Fibroblast of peridontal ligament (primary cell): ENCODE measurements around the gene CDC73.
A peak's percentile ranks its signal among the peaks of the same experiment; 100 is the strongest.

Experiments used
- DNase-seq: peaks from one replicate; pipeline ENCODE4 v3.0.0-alpha.2; 2010; ENCODE audit errors: extremely low read depth

The CDC73 gene

GRCh38 chr1:193121616-193122593, at the start of gene CDC73:
Gene CDC73 (plus strand): TSS chr1:193122031. CDS start chr1:193122201, 170 bp downstream.
- DNase-seq: peak; percentile 92

- peak; percentile 2 for DNase-seq
Measured at GRCh38 chr1:193077991-193078390, 43.8 kb upstream of the CDC73 start.

GRCh38 chr1:193079187-193079586, 42.6 kb upstream of the CDC73 start:
- DNase-seq: no peak

- DNase-seq: no peak
Measured at GRCh38 chr1:193083365-193084088, 38.3 kb upstream of the CDC73 start.

GRCh38 chr1:193085263-193085662, 36.6 kb upstream of the CDC73 start:
- DNase-seq: no peak

- DNase-seq: no peak
Measured at GRCh38 chr1:193086342-193086741, 35.5 kb upstream of the CDC73 start.

- DNase-seq: no peak
Measured at GRCh38 chr1:193087893-193088292, 33.9 kb upstream of the CDC73 start.

GRCh38 chr1:193090865-193091264, 31.0 kb upstream of the CDC73 start:
- no peak for DNase-seq

- DNase-seq: no peak
Measured at GRCh38 chr1:193094112-193094511, 27.7 kb upstream of the CDC73 start.

GRCh38 chr1:193102662-193103061, 19.2 kb upstream of the CDC73 start:
- DNase-seq: no peak

GRCh38 chr1:193103759-193104501, 17.9 kb upstream of the CDC73 start:
- peak; percentile 33 for DNase-seq

GRCh38 chr1:193104502-193104906, 17.3 kb upstream of the CDC73 start:
- no peak for DNase-seq

- peak; percentile 91 for DNase-seq
Measured at GRCh38 chr1:193104907-193105820, 16.7 kb upstream of the CDC73 start, which contains the start of gene GLRX2. Gene GLRX2 (minus strand): TSS chr1:193105414. CDS start chr1:193105382, 32 bp downstream.

- DNase-seq: no peak
Measured at GRCh38 chr1:193105821-193106177, 16.0 kb upstream of the CDC73 start.

- no peak for DNase-seq
Measured at GRCh38 chr1:193108471-193108870, 13.4 kb upstream of the CDC73 start.

GRCh38 chr1:193109619-193110018, 12.2 kb upstream of the CDC73 start:
- no peak for DNase-seq

- no peak for DNase-seq
Measured at GRCh38 chr1:193110246-193110645, 11.6 kb upstream of the CDC73 start.

- DNase-seq: no peak
Measured at GRCh38 chr1:193110864-193111263, 11.0 kb upstream of the CDC73 start.

GRCh38 chr1:193111641-193112090, 10.2 kb upstream of the CDC73 start:
- peak; percentile 86 for DNase-seq

GRCh38 chr1:193113258-193113991, 8.4 kb upstream of the CDC73 start:
- no peak for DNase-seq
